AG09309 (cell line): ENCODE data around the gene TNF.

ENCODE experiments used
- DNase-seq: peaks from one replicate; pipeline ENCODE4 v3.0.0-alpha.2; 2010; ENCODE audit warnings: low read depth
- H3K4me3 ChIP-seq: 2 replicates; pipeline ENCODE4 v1.5.1; 2011; ENCODE audit warnings: mild to moderate bottlenecking, low read depth, low read length, moderate library complexity; ENCODE audit not compliant: control insufficient read depth
- CTCF ChIP-seq: IDR thresholded peaks from 2 replicates; pipeline ENCODE4 v1.5.1; 2011; ENCODE audit warnings: mild to moderate bottlenecking, low read depth, low read length, inconsistent platforms; ENCODE audit not compliant: insufficient read depth, control insufficient read depth; ENCODE audit errors: missing control alignments

Gene TNF

GRCh38 chr6:31535538-31536324, 39.6 kb upstream of the TNF start:
- no peak for DNase-seq
- no peak for TF ChIP-seq CTCF
- no peak overlapping the region for H3K4me3 ChIP-seq

GRCh38 chr6:31538805-31539400, 36.5 kb upstream of the TNF start:
- no peak for DNase-seq
- no peak for TF ChIP-seq CTCF
- H3K4me3 ChIP-seq = no peak overlapping the region

GRCh38 chr6:31540640-31541039, 34.7 kb upstream of the TNF start:
- peak overlapping the region; percentile 75 for H3K4me3 ChIP-seq
- TF ChIP-seq CTCF = no peak
- DNase-seq = no peak

- H3K4me3 ChIP-seq = peak overlapping the region; percentile 75
- no peak for DNase-seq
- TF ChIP-seq CTCF = no peak
These were observed 34.2 kb upstream of the TNF start for GRCh38 chr6:31541059-31541657.

GRCh38 chr6:31541658-31542521, 33.5 kb upstream of the TNF start, which contains the start of gene DDX39B:
Gene DDX39B, minus strand, starts transcription at chr6:31542003. Its CDS starts 1,471 bp downstream, at chr6:31540532.
- no peak for TF ChIP-seq CTCF
- H3K4me3 ChIP-seq = peak within 1 kb of the TSS; percentile 75
- DNase-seq = peak; percentile 92

GRCh38 chr6:31543639-31544038, 31.7 kb upstream of the TNF start:
- H3K4me3 ChIP-seq = no peak overlapping the region
- no peak for DNase-seq

More at GRCh38 chr6:31543639-31544038, 31.7 kb upstream of the TNF start:
- TF ChIP-seq CTCF = no peak
